H9 (cell line): ENCODE results near the gene TMEM54. TPM values are rescaled to one million over a fixed set of nuclear protein-coding genes. Genes with fewer than 3 reads are reported as not detected.

Source experiments
- DNase-seq: peaks from one replicate; pipeline ENCODE4 v3.0.0-alpha.2; 2017
- H2AFZ ChIP-seq: one replicate; pipeline ENCODE4 v1.6.1; 2013; ENCODE audit warnings: mild to moderate bottlenecking, low read length, control low read depth, moderate library complexity
- H2AK5ac ChIP-seq: 2 replicates; pipeline ENCODE4 v1.6.1; 2013; ENCODE audit warnings: low read length, control low read depth, mixed read lengths; ENCODE audit not compliant: insufficient read length
- H2BK120ac ChIP-seq: one replicate; pipeline ENCODE4 v1.6.1; 2013; ENCODE audit warnings: low read depth, mild to moderate bottlenecking, low read length, control low read depth, inconsistent platforms; ENCODE audit not compliant: poor library complexity, severe bottlenecking
- H2BK12ac ChIP-seq: 2 replicates; pipeline ENCODE4 v1.6.1; 2013; ENCODE audit warnings: low read length, control low read depth, mixed read lengths, low read depth; ENCODE audit not compliant: insufficient read length
- H2BK15ac ChIP-seq: 2 replicates; pipeline ENCODE4 v1.6.1; 2013; ENCODE audit warnings: low read depth, low read length, control low read depth
- H2BK20ac ChIP-seq: one replicate; pipeline ENCODE4 v1.6.1; 2013; ENCODE audit warnings: low read depth, mild to moderate bottlenecking, low read length, control low read depth, inconsistent platforms; ENCODE audit not compliant: poor library complexity, severe bottlenecking
- H2BK5ac ChIP-seq: 2 replicates; pipeline ENCODE4 v1.6.1; 2013; ENCODE audit warnings: low read length, control low read depth, mixed read lengths; ENCODE audit not compliant: insufficient read length
- H3K14ac ChIP-seq: 2 replicates; pipeline ENCODE4 v1.6.1; 2013; ENCODE audit warnings: low read length, control low read depth; ENCODE audit not compliant: insufficient read depth
- H3K18ac ChIP-seq: 2 replicates; pipeline ENCODE4 v1.6.1; 2013; ENCODE audit warnings: low read depth, mild to moderate bottlenecking, mixed read lengths, low read length, control low read depth; ENCODE audit not compliant: insufficient read length
- H3K23ac ChIP-seq: 2 replicates; pipeline ENCODE4 v1.6.1; 2013; ENCODE audit warnings: low read length, control low read depth, mixed read lengths, low read depth; ENCODE audit not compliant: insufficient read length
- H3K23me2 ChIP-seq: 2 replicates; pipeline ENCODE4 v1.6.1; 2013; ENCODE audit warnings: low read depth, mild to moderate bottlenecking, mixed read lengths, low read length, control low read depth; ENCODE audit not compliant: insufficient read length, poor library complexity, severe bottlenecking
- H3K27ac ChIP-seq: 2 replicates; pipeline ENCODE4 v1.5.1; 2013; ENCODE audit warnings: low read length, control low read depth, mixed read lengths, low read depth; ENCODE audit not compliant: insufficient read length
- H3K27me3 ChIP-seq: 2 replicates; pipeline ENCODE4 v1.6.1; 2013; ENCODE audit warnings: low read length, control low read depth, inconsistent platforms; ENCODE audit not compliant: insufficient read depth
- H3K4ac ChIP-seq: 2 replicates; pipeline ENCODE4 v1.6.1; 2013; ENCODE audit warnings: low read depth, mild to moderate bottlenecking, control low read depth, inconsistent platforms, low read length, moderate library complexity
- H3K4me1 ChIP-seq: 2 replicates; pipeline ENCODE4 v1.6.1; 2013; ENCODE audit warnings: low read length, control low read depth, inconsistent platforms; ENCODE audit not compliant: insufficient read depth
- H3K4me2 ChIP-seq: 2 replicates; pipeline ENCODE4 v1.6.1; 2013; ENCODE audit warnings: low read length, control low read depth, mixed read lengths; ENCODE audit not compliant: insufficient read length, insufficient read depth
- H3K56ac ChIP-seq: 2 replicates; pipeline ENCODE4 v1.6.1; 2013; ENCODE audit warnings: low read depth, mild to moderate bottlenecking, mixed read lengths, low read length, control low read depth; ENCODE audit not compliant: insufficient read length
- H3K79me1 ChIP-seq: 2 replicates; pipeline ENCODE4 v1.6.1; 2013; ENCODE audit warnings: low read depth, mild to moderate bottlenecking, moderate library complexity, low read length, control low read depth, inconsistent platforms; ENCODE audit not compliant: insufficient read depth, poor library complexity, severe bottlenecking
- H3K79me2 ChIP-seq: 2 replicates; pipeline ENCODE4 v1.6.1; 2013; ENCODE audit warnings: low read length, control low read depth, inconsistent platforms; ENCODE audit not compliant: insufficient read depth
- H3K9ac ChIP-seq: 2 replicates; pipeline ENCODE4 v1.6.1; 2013; ENCODE audit warnings: low read length, control low read depth, mixed read lengths; ENCODE audit not compliant: insufficient read length; ENCODE audit errors: extremely low read depth
- H3K9me3 ChIP-seq: one replicate; pipeline ENCODE4 v1.6.1; 2013; ENCODE audit warnings: low read depth, low read length, inconsistent platforms; ENCODE audit not compliant: control insufficient read depth
- H3T11ph ChIP-seq: one replicate; pipeline ENCODE4 v1.6.1; 2013; ENCODE audit warnings: mild to moderate bottlenecking, low read length, control low read depth, inconsistent platforms
- H4K20me1 ChIP-seq: one replicate; pipeline ENCODE4 v1.6.1; 2013; ENCODE audit not compliant: control insufficient read depth, insufficient read length, insufficient read depth
- H4K5ac ChIP-seq: 2 replicates; pipeline ENCODE4 v1.6.1; 2013; ENCODE audit warnings: low read depth, mild to moderate bottlenecking, mixed read lengths, low read length, control low read depth; ENCODE audit not compliant: insufficient read length
- H4K8ac ChIP-seq: replicated peaks from 2 replicates; pipeline ENCODE4 v1.6.1; 2013; ENCODE audit warnings: low read length, control low read depth, mixed read lengths, low read depth; ENCODE audit not compliant: insufficient read length
- H4K91ac ChIP-seq: 2 replicates; pipeline ENCODE4 v1.6.1; 2013; ENCODE audit warnings: low read depth, mild to moderate bottlenecking, moderate library complexity, mixed read lengths, low read length, control low read depth; ENCODE audit not compliant: insufficient read length
- H3K27ac Mint-ChIP-seq, 3 experiments: 2 replicates in 2 of 3; 3 replicates in 1 of 3; pipeline ENCODE4 v1.8.0; 2020 to 2021; ENCODE audit warnings: mixed read lengths in 3 of 3, mild to moderate bottlenecking in 1 of 3, moderate library complexity in 1 of 3
- H3K27me3 Mint-ChIP-seq: 2 replicates; pipeline ENCODE4 v1.8.0; 2021; ENCODE audit warnings: low read depth, mild to moderate bottlenecking, moderate library complexity, mixed read lengths
- H3K36me3 Mint-ChIP-seq, 3 experiments: 2 replicates in 2 of 3; 3 replicates in 1 of 3; pipeline ENCODE4 v1.8.0; 2020 to 2021; ENCODE audit warnings: low read depth in 3 of 3, mixed read lengths in 3 of 3; ENCODE audit not compliant: insufficient read depth in 1 of 3
- H3K4me1 Mint-ChIP-seq, 2 experiments: 2 replicates each; pipeline ENCODE4 v1.8.0; 2020; ENCODE audit warnings: mixed read lengths in 2 of 2
- H3K4me3 Mint-ChIP-seq, 2 experiments: 2 replicates in 1 of 2; 3 replicates in 1 of 2; pipeline ENCODE4 v1.8.0; 2020 to 2021; ENCODE audit warnings: mild to moderate bottlenecking in 2 of 2, mixed read lengths in 2 of 2, moderate library complexity in 1 of 2
- H3K9me3 Mint-ChIP-seq, 2 experiments: 2 replicates in 1 of 2; 3 replicates in 1 of 2; pipeline ENCODE4 v1.8.0; 2020; ENCODE audit warnings: mild to moderate bottlenecking in 2 of 2, mixed read lengths in 2 of 2, moderate library complexity in 1 of 2
- WGBS: extraction: QIAGEN DNeasy Blood & Tissue Kit; methylation state at CpG from one replicate; pipeline ENCODE4 v1.1.7; 2013; ENCODE audit warnings: missing lambda C conversion rate, low lambda C conversion rate, mixed read lengths; ENCODE audit not compliant: insufficient read length; ENCODE audit errors: extremely low coverage; 5-methylcytosine and 5-hydroxymethylcytosine counted together
- total RNA-seq: library from RNA; stranded (reverse); gene quantifications from 2 replicates; pipeline ENCODE4 v1.2.1, GENCODE V29; 2021
- TF ChIP-seq, protein P1 (sequence below): fragments of 200-600 bp; sonication (generic); conservative IDR thresholded peaks from 3 replicates; pipeline ENCODE4 v1.8.0; 2021; ENCODE audit warnings: antibody characterized with exemption, mild to moderate bottlenecking

TMEM54 gene
- total RNA-seq, 1 experiment from 2014 or later = 17.2 TPM

DNA sequence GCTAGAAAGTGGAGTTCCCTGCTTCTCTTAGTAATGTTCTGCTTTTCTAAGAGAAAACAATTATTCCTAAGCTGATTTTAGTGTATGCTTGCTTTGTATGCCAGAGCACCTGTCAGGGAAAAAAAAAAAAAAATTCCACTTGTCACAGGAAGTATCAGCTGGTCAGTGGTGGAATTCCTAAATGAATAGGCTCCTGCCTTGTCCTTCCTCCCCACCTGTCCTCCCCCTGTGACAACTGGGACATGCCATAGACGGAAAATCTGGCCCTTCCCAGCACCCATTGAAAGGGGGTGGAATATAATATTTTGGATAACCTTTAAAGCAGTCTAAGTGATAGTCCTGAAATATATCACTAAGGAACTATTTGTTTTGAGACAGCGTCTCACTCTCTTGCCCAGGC lies 41.3 kb downstream of the TMEM54 start:
- Histone ChIP-seq H3K27ac (no peak overlapping the region), H3K79me2 (no peaks in the 10 kb centered on the region), H2BK5ac (no peak overlapping the region), H2BK12ac (no peak overlapping the region), H3K56ac (no peak overlapping the region), H2AK5ac (no peak overlapping the region), H3K4ac (no peak overlapping the region), H4K8ac (no peak overlapping the region), H3K79me1 (no peaks in the 10 kb centered on the region), H3K14ac (no peak overlapping the region), H3K23ac (no peak overlapping the region), H4K5ac (no peak overlapping the region), H3K9ac (no peak overlapping the region), H3K23me2 (no peaks in the 10 kb centered on the region), H3K4me2 (no peak overlapping the region), H3K18ac (no peak overlapping the region), H3K9me3 (no peaks in the 10 kb centered on the region), H2AFZ (no peak overlapping the region), H2BK120ac (no peak overlapping the region), H3T11ph (no peak overlapping the region), H2BK15ac (no peak overlapping the region), H4K20me1 (no peaks in the 10 kb centered on the region), H4K91ac (no peak overlapping the region), H3K27me3 (no peaks in the 10 kb centered on the region), H2BK20ac (no peak overlapping the region), H3K4me1 (no peaks in the 10 kb centered on the region)
- H3K27me3 Mint-ChIP-seq = no peaks in the 10 kb centered on the region
- WGBS = no CpG with 5 or more reads among the region's 2 CpGs
- H3K4me1 Mint-ChIP-seq = no peaks in the 10 kb centered on the region
- DNase-seq = no peak
- no peak overlapping the region for H3K27ac Mint-ChIP-seq
- H3K9me3 Mint-ChIP-seq = no peaks in the 10 kb centered on the region
- H3K4me3 Mint-ChIP-seq = no peak overlapping the region
- TF ChIP-seq, protein P1, sequence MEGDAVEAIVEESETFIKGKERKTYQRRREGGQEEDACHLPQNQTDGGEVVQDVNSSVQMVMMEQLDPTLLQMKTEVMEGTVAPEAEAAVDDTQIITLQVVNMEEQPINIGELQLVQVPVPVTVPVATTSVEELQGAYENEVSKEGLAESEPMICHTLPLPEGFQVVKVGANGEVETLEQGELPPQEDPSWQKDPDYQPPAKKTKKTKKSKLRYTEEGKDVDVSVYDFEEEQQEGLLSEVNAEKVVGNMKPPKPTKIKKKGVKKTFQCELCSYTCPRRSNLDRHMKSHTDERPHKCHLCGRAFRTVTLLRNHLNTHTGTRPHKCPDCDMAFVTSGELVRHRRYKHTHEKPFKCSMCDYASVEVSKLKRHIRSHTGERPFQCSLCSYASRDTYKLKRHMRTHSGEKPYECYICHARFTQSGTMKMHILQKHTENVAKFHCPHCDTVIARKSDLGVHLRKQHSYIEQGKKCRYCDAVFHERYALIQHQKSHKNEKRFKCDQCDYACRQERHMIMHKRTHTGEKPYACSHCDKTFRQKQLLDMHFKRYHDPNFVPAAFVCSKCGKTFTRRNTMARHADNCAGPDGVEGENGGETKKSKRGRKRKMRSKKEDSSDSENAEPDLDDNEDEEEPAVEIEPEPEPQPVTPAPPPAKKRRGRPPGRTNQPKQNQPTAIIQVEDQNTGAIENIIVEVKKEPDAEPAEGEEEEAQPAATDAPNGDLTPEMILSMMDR = no peak
- H3K36me3 Mint-ChIP-seq = peaks cover 13 to 42% (median 41%) of the 10 kb centered on the region in 3 experiments
